T-helper 2 cell treated with Interferon-gamma antibody and Interleukin-4, amounts not matched to agents 100 ng/mL and 5 ng/mL, for 36 hours (primary cell): ENCODE measurements around the gene PUDP. TPM values are rescaled to one million over a fixed set of nuclear protein-coding genes. Genes with fewer than 3 reads are reported as not detected.

Experiments
- intact Hi-C: fragments of 100-400 bp; cut with micrococcal nuclease; formaldehyde crosslinking; loops from one replicate; pipeline ENCODE4 v1.15.1; 2023
- total RNA-seq: library from RNA; stranded (reverse); gene quantifications from 2 replicates; pipeline ENCODE4 v1.2.3, GENCODE V29; 2022

The PUDP gene
- total RNA-seq, 1 donor from 2014 or later: 20.2 TPM

- intact Hi-C loops: no loop called here
These were observed 458 bp downstream of the PUDP start, which contains the start of gene STS for GRCh38 chrX:7147413-7147977. STS (plus strand) TSS chrX:7147712; CDS start chrX:7253200, 105,488 bp downstream.

- intact Hi-C loops: no loop called here
These were observed 1.1 kb downstream of the PUDP start for GRCh38 chrX:7146703-7147412.

- intact Hi-C loops: no loop called here
These were observed 1.8 kb downstream of the PUDP start for GRCh38 chrX:7146020-7146702.

- intact Hi-C loops: no loop called here
These were observed 2.5 kb downstream of the PUDP start for GRCh38 chrX:7145454-7145853.

- intact Hi-C loops: no loop called here
These were observed 3.9 kb downstream of the PUDP start for GRCh38 chrX:7143941-7144525.

- intact Hi-C loops: no loop called here
These were observed 4.9 kb downstream of the PUDP start for GRCh38 chrX:7143076-7143475.

- intact Hi-C loops: no loop called here
These were observed 8.5 kb downstream of the PUDP start for GRCh38 chrX:7139202-7140081.

- intact Hi-C loops: loop anchor here (5.0 kb wide), 1 partner anchor 37 kb away; no protein-coding TSS in a partner anchor
These were observed 13.0 kb downstream of the PUDP start for GRCh38 chrX:7134981-7135380.

- intact Hi-C loops: loop anchor here (5.0 kb wide), 1 partner anchor 39 kb away; no protein-coding TSS in a partner anchor
These were observed 14.9 kb downstream of the PUDP start for GRCh38 chrX:7133050-7133440.

- intact Hi-C loops: loop anchor here (5.0 kb wide), 1 partner anchor 40 kb away; no protein-coding TSS in a partner anchor
These were observed 15.5 kb downstream of the PUDP start for GRCh38 chrX:7132335-7133049.

GRCh38 chrX:7131621-7132020 is 16.3 kb downstream of the PUDP start:
- intact Hi-C loops: loop anchor here (5.0 kb wide), 1 partner anchor 41 kb away; no protein-coding TSS in a partner anchor

GRCh38 chrX:7127056-7127455 is 20.9 kb downstream of the PUDP start:
- intact Hi-C loops: no loop called here

GRCh38 chrX:7120878-7121219 is 27.1 kb downstream of the PUDP start:
- intact Hi-C loops: no loop called here

- intact Hi-C loops: no loop called here
These were observed 27.7 kb downstream of the PUDP start for GRCh38 chrX:7119950-7120877.

GRCh38 chrX:7117587-7117986 is 30.4 kb downstream of the PUDP start:
- intact Hi-C loops: no loop called here

GRCh38 chrX:7116081-7116480 is 31.9 kb downstream of the PUDP start:
- intact Hi-C loops: no loop called here

GRCh38 chrX:7115557-7115956 is 32.4 kb downstream of the PUDP start:
- intact Hi-C loops: no loop called here

- intact Hi-C loops: no loop called here
These were observed 35.9 kb downstream of the PUDP start for GRCh38 chrX:7112071-7112470.

- intact Hi-C loops: no loop called here
These were observed 36.4 kb downstream of the PUDP start for GRCh38 chrX:7111518-7111917.
